ENCODE results near the gene MYH10. TPM values are rescaled to one million over a fixed set of nuclear protein-coding genes. Genes with fewer than 3 reads are reported as not detected.

The MYH10 gene
- total RNA-seq, 1 donor from 2014 or later: 49.7 TPM

GRCh38 chr17:8462564-8462963, 168.0 kb downstream of the MYH10 start:
- H3K27me3 ChIP-seq (ENCODE audit: low read depth): no peaks in the 10 kb centered on the region
- intact Hi-C loops (cut with micrococcal nuclease): no loop called here
- no peaks in the 10 kb centered on the region for H3K9me3 ChIP-seq (replicated peaks)
- no peak for TF ChIP-seq CTCF (IDR thresholded peaks at IDR 0.05; ENCODE audit: borderline replicate concordance)
- H3K4me3 ChIP-seq: no peak overlapping the region
- no peak overlapping the region for H3K27ac ChIP-seq (replicated peaks)
- peaks cover 76% of the 10 kb centered on the region for H3K36me3 ChIP-seq
- H3K4me1 ChIP-seq: peaks cover 28% of the 10 kb centered on the region
- DNase-seq: no peak

- intact Hi-C loops (cut with micrococcal nuclease): no loop called here
- Histone ChIP-seq H3K9me3 (replicated peaks) (no peaks in the 10 kb centered on the region), H3K36me3 (peaks cover 91% of the 10 kb centered on the region)
These were observed 170.7 kb downstream of the MYH10 start for GRCh38 chr17:8459831-8460230.

GRCh38 chr17:8459107-8459506, 171.4 kb downstream of the MYH10 start:
- intact Hi-C loops (cut with micrococcal nuclease): no loop called here
- no peak overlapping the region for H3K27ac ChIP-seq (replicated peaks)
- DNase-seq: no peak
- no peaks in the 10 kb centered on the region for H3K9me3 ChIP-seq (replicated peaks)
- peaks cover 9% of the 10 kb centered on the region for H3K4me1 ChIP-seq
- no peaks in the 10 kb centered on the region for H3K27me3 ChIP-seq (ENCODE audit: low read depth)
- H3K4me3 ChIP-seq: no peak overlapping the region
- no peak for TF ChIP-seq CTCF (IDR thresholded peaks at IDR 0.05; ENCODE audit: borderline replicate concordance)
- peaks cover 96% of the 10 kb centered on the region for H3K36me3 ChIP-seq

More at GRCh38 chr17:8459831-8460230, 170.7 kb downstream of the MYH10 start:
- DNase-seq: no peak
- no peak for TF ChIP-seq CTCF (IDR thresholded peaks at IDR 0.05; ENCODE audit: borderline replicate concordance)
- H3K4me3 ChIP-seq: no peak overlapping the region
- H3K27ac ChIP-seq (replicated peaks): no peak overlapping the region
- H3K4me1 ChIP-seq: peaks cover 4% of the 10 kb centered on the region
- no peaks in the 10 kb centered on the region for H3K27me3 ChIP-seq (ENCODE audit: low read depth)

- Histone ChIP-seq H3K36me3 (peaks cover 95% of the 10 kb centered on the region), H3K4me3 (no peak overlapping the region), H3K9me3 (replicated peaks) (no peaks in the 10 kb centered on the region), H3K4me1 (peaks cover 14% of the 10 kb centered on the region), H3K27ac (replicated peaks) (no peak overlapping the region), H3K27me3 (ENCODE audit: low read depth) (no peaks in the 10 kb centered on the region)
- DNase-seq: no peak
- TF ChIP-seq CTCF (IDR thresholded peaks at IDR 0.05; ENCODE audit: borderline replicate concordance): no peak
- intact Hi-C loops (cut with micrococcal nuclease): no loop called here
These were observed 172.4 kb downstream of the MYH10 start for GRCh38 chr17:8458128-8458527.

GRCh38 chr17:8455665-8456209, 174.8 kb downstream of the MYH10 start:
- peaks cover 14% of the 10 kb centered on the region for H3K4me1 ChIP-seq
- no peak for TF ChIP-seq CTCF (IDR thresholded peaks at IDR 0.05; ENCODE audit: borderline replicate concordance)
- H3K36me3 ChIP-seq: peaks cover 94% of the 10 kb centered on the region
- H3K27me3 ChIP-seq (ENCODE audit: low read depth): no peaks in the 10 kb centered on the region
- DNase-seq: no peak
- no peaks in the 10 kb centered on the region for H3K9me3 ChIP-seq (replicated peaks)
- no peak overlapping the region for H3K27ac ChIP-seq (replicated peaks)
- intact Hi-C loops (cut with micrococcal nuclease): no loop called here
- no peak overlapping the region for H3K4me3 ChIP-seq
